Brain microvascular endothelial cell (primary cell): ENCODE results near the gene PLEKHG1.

ENCODE experiments used
- DNase-seq: peaks from one replicate; pipeline ENCODE4 v3.0.0-alpha.2; 2020
- H3K27ac ChIP-seq: fragments of 250-450 bp; sonication (Bioruptor Pico); 2 replicates; pipeline ENCODE4 v1.5.1; 2020; ENCODE audit warnings: mild to moderate bottlenecking, moderate library complexity
- H3K27me3 ChIP-seq: fragments of 250-450 bp; sonication (Bioruptor Pico); replicated peaks from 2 replicates; pipeline ENCODE4 v1.5.1; 2020; ENCODE audit warnings: mild to moderate bottlenecking
- H3K36me3 ChIP-seq: fragments of 250-450 bp; sonication (Bioruptor Pico); replicated peaks from 2 replicates; pipeline ENCODE4 v1.5.1; 2020; ENCODE audit warnings: mild to moderate bottlenecking
- H3K4me3 ChIP-seq: 2 replicates; pipeline ENCODE4 v1.5.1; 2011; ENCODE audit warnings: low read depth, mild to moderate bottlenecking, control low read depth, low read length, moderate library complexity
- in situ Hi-C: cut with HindIII; loops from 2 replicates; pipeline ENCODE4 v1.10.0; 2017; ENCODE audit warnings: low sequenced_read_pairs, low pct_ligation_motif_present
- TF ChIP-seq, protein P1 (sequence below): IDR thresholded peaks from 2 replicates; pipeline ENCODE4 v1.5.1; 2011; ENCODE audit warnings: low read depth, mild to moderate bottlenecking, moderate library complexity, low read length, control low read depth, inconsistent platforms; ENCODE audit errors: missing control alignments

Gene PLEKHG1

DNA sequence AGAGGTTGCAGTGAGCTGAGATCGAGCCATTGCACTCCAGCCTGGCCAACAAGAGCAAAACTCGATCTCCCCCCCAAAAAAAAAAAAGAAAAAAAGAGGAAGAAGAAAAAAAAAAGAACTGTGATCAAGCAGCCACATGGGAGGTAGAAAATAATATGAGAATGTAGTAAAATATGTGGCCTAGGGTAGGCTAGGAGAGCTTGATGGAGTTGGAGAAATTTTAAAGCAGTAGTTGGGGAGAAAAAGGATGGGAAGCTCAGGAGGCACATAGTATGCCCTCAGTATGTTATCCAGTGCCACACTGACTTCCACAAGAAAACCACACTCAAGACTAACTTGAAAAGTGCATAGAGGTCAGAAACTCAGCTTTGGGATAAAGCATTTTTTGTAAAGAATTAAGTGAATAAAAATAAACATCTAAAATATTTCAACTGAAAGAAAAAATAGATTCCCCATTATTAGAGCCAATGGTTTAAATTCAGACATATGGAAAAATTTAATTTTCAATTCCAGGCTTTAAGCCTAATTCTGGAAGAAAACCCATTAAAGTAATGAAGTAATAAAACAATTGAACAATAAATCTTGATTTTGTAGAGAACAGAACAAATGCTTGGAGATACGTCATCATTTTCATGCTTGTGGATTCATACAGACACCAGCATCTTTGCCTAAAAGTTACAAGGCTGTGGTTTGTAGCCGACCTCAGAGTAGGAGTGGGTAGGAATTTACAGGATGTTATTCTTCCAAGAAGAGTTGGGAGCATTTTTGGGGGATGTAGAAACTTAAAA, 34.7 kb downstream of the PLEKHG1 start:
- DNase-seq, result no peak
- Histone ChIP-seq H3K36me3 (no peaks in the 10 kb centered on the region), H3K27me3 (no peaks in the 10 kb centered on the region), H3K27ac (no peak overlapping the region), H3K4me3 (no peak overlapping the region)
- TF ChIP-seq, protein P1, sequence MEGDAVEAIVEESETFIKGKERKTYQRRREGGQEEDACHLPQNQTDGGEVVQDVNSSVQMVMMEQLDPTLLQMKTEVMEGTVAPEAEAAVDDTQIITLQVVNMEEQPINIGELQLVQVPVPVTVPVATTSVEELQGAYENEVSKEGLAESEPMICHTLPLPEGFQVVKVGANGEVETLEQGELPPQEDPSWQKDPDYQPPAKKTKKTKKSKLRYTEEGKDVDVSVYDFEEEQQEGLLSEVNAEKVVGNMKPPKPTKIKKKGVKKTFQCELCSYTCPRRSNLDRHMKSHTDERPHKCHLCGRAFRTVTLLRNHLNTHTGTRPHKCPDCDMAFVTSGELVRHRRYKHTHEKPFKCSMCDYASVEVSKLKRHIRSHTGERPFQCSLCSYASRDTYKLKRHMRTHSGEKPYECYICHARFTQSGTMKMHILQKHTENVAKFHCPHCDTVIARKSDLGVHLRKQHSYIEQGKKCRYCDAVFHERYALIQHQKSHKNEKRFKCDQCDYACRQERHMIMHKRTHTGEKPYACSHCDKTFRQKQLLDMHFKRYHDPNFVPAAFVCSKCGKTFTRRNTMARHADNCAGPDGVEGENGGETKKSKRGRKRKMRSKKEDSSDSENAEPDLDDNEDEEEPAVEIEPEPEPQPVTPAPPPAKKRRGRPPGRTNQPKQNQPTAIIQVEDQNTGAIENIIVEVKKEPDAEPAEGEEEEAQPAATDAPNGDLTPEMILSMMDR, result no peak
- in situ Hi-C loops, result no loop called here

DNA sequence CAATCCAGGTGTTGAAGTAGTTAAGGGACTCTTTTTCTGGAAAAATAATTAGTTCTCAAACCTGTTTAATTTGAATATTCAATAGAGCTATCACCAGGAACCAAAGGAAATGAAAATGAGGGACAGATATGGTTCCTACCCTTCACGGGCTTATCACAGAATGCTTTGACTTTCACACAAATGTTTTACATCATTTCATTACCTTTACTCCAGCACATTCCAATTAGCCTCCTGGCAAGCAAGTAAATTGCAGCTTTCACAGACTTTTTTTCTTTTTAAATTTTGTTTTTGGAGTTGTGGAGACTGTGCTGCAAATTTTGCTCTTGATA, 35.2 kb downstream of the PLEKHG1 start:
- in situ Hi-C loops, result no loop called here
- Histone ChIP-seq H3K4me3 (no peak overlapping the region), H3K27me3 (no peaks in the 10 kb centered on the region), H3K27ac (no peak overlapping the region), H3K36me3 (no peaks in the 10 kb centered on the region)
- TF ChIP-seq, protein P1, result no peak
- no peak for DNase-seq

DNA sequence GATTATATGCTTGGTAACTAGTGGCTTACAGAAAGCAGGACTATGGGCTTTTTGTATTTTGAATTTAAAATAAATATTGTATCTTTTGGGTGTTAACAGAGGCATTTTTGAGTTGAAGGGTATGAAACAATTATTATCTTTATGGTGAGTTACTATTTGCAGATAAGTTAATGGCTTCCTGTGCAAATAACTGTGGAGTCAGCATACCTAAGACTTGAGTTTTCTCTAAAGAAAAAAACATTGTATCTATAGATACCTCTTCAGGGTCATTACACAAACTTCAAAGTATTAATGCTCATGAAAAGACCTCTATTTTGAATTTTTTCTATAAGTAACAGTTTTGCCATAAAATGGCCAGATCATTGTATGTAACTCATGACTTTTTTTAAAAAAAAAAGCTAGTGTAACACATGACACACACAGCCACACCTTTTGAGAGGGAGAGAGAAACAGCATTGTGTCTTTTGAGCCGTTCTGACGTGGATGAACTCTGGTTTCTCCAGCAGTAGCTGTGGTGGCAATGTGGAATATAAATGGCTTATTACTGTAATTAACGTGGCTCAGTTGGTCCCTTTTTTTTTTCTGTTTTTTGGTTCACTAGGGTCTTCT, 36.3 kb downstream of the PLEKHG1 start:
- H3K4me3 ChIP-seq, result no peak overlapping the region
- DNase-seq, result no peak
- no peaks in the 10 kb centered on the region for H3K36me3 ChIP-seq
- TF ChIP-seq, protein P1, result no peak
- H3K27ac ChIP-seq, result no peak overlapping the region
- in situ Hi-C loops, result no loop called here
- no peaks in the 10 kb centered on the region for H3K27me3 ChIP-seq

DNA sequence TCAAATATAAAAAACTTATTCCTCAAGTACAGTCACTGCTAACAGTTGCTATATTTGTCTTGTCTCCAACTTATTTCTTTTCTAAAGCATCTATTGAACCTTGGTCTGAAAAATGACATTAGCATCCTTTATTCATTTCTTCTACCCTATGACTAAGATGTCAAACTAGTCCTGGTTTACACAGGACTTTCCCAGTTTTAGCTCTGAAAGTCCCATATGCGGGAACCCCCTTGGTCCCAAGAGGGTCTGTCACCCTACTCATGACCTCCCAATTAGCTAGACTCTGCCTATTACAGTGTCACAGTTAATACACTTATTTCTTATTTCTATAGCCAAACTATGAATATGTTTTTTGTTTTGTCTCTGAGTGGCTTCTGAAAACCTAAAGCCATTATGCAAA, 37.1 kb downstream of the PLEKHG1 start:
- Histone ChIP-seq H3K27me3 (no peaks in the 10 kb centered on the region), H3K4me3 (no peak overlapping the region), H3K36me3 (no peaks in the 10 kb centered on the region), H3K27ac (no peak overlapping the region)
- no peak for DNase-seq
- TF ChIP-seq, protein P1, result no peak
- in situ Hi-C loops, result no loop called here

DNA sequence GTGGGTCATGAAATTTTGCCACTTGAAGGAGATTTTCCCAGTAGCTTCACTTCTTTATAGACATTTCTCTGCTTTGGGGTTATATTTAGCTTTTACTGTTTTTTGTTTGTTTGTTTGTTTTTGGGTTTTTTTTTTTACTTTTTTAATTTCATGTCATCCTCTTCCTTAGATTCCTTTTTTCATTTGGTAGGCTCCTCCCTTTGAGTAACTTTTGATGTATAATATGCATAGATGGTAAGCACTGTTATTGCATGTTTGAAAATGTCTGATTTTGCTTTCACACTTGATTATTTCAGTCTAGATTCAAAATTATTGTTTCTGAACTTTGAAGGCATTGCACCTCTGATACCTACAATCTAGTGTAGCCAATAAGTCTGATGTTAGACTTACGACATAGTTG, 37.6 kb downstream of the PLEKHG1 start:
- TF ChIP-seq, protein P1, result no peak
- no peak overlapping the region for H3K4me3 ChIP-seq
- no peak overlapping the region for H3K27ac ChIP-seq
- H3K36me3 ChIP-seq, result no peaks in the 10 kb centered on the region
- no peak for DNase-seq
- H3K27me3 ChIP-seq, result no peaks in the 10 kb centered on the region
- in situ Hi-C loops, result no loop called here
